Spleen (tissue), 7 donors: ENCODE data around the gene APBB1IP.

Experiments used
- POLR2AphosphoS5 ChIP-seq, 3 donors: sonication (generic); formaldehyde crosslinking; IDR thresholded peaks; one replicate each; pipeline ENCODE4 v1.5.1; 2017; ENCODE audit warnings: antibody characterized with exemption in 3 of 3
- TF ChIP-seq, protein P1 (sequence below), 11 experiments: fragments of 200-600 bp in 7 of 11; fragments of 450-650 bp in 4 of 11; sonication (generic) in 4 of 11; IDR thresholded peaks in 8 of 11; conservative IDR thresholded peaks in 3 of 11; 1 replicate in 7 of 11; 2 replicates in 4 of 11; pipeline versions ENCODE4 v1.4.0 to v1.8.0; 2016 to 2021; ENCODE audit warnings: antibody characterized with exemption in 11 of 11, inconsistent platforms in 4 of 11, mild to moderate bottlenecking in 1 of 11
- donor health status: DM: no; HTN: no; CAD: no; lungs with moderate emphysema.
- donor health status: DM: no; HTN: no; CAD: no.
- donor health status: DM: no; HTN: no; CAD: no.

DNA sequence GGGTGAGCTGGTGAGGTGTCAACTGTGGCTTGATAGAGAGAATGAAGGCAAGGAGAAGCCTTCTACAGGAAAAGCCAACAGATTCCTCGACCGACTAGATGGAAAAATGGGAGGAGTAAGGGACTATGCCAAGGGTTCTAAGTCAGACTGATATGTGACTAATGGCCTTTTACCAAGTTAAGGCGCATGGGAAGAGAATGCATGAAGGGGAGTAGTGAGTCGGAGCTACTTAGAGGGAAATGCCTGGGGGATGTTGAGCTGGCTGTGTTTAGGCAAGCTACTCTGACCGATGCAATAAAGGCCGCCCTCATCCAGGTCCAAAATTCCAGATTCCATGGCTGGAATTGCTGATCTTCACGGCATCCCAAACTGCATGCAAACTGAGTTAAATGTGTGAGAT, 48.2 kb downstream of the APBB1IP start:
- TF ChIP-seq, protein P1, sequence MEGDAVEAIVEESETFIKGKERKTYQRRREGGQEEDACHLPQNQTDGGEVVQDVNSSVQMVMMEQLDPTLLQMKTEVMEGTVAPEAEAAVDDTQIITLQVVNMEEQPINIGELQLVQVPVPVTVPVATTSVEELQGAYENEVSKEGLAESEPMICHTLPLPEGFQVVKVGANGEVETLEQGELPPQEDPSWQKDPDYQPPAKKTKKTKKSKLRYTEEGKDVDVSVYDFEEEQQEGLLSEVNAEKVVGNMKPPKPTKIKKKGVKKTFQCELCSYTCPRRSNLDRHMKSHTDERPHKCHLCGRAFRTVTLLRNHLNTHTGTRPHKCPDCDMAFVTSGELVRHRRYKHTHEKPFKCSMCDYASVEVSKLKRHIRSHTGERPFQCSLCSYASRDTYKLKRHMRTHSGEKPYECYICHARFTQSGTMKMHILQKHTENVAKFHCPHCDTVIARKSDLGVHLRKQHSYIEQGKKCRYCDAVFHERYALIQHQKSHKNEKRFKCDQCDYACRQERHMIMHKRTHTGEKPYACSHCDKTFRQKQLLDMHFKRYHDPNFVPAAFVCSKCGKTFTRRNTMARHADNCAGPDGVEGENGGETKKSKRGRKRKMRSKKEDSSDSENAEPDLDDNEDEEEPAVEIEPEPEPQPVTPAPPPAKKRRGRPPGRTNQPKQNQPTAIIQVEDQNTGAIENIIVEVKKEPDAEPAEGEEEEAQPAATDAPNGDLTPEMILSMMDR (IDR thresholded peaks at IDR 0.05 in 8 of 11, conservative IDR thresholded peaks at IDR 0.05 in 3 of 11), result no peak
- no peak for TF ChIP-seq POLR2AphosphoS5 (IDR thresholded peaks at IDR 0.05)
